Stimulated activated CD4-positive, alpha-beta T cell treated with anti-CD3 and anti-CD28 coated beads, Interleukin-15, amount 100 ng/mL, for 48 hours (primary cell): ENCODE results near the gene AGAP1.

ENCODE experiments used
- DNase-seq, 2 donors: peaks; one replicate each; pipeline ENCODE4 v3.0.0-alpha.2; 2020; ENCODE audit warnings: low read depth in 2 of 2

The AGAP1 gene

GRCh38 chr2:235609321-235609720, 115.5 kb downstream of the AGAP1 start:
- no peak for DNase-seq

- DNase-seq, result no peak
Measured at GRCh38 chr2:235609746-235610145, 115.9 kb downstream of the AGAP1 start.

GRCh38 chr2:235610696-235611257, 116.9 kb downstream of the AGAP1 start:
- DNase-seq, result no peak

- no peak for DNase-seq
Measured at GRCh38 chr2:235611349-235611748, 117.5 kb downstream of the AGAP1 start.

- no peak for DNase-seq
Measured at GRCh38 chr2:235611756-235612155, 117.9 kb downstream of the AGAP1 start.

GRCh38 chr2:235612181-235612950, 118.5 kb downstream of the AGAP1 start:
- DNase-seq, result no peak

- DNase-seq, result no peak
Measured at GRCh38 chr2:235613649-235614048, 119.8 kb downstream of the AGAP1 start.

GRCh38 chr2:235614176-235614860, 120.5 kb downstream of the AGAP1 start:
- DNase-seq, result no peak

GRCh38 chr2:235614900-235615712, 121.3 kb downstream of the AGAP1 start:
- DNase-seq, result no peak

- DNase-seq, result no peak
Measured at GRCh38 chr2:235616885-235617284, 123.0 kb downstream of the AGAP1 start.

GRCh38 chr2:235618039-235618438, 124.2 kb downstream of the AGAP1 start:
- no peak for DNase-seq

GRCh38 chr2:235619544-235619943, 125.7 kb downstream of the AGAP1 start:
- DNase-seq, result no peak

- no peak for DNase-seq
Measured at GRCh38 chr2:235621736-235622135, 127.9 kb downstream of the AGAP1 start.

- no peak for DNase-seq
Measured at GRCh38 chr2:235623111-235623510, 129.3 kb downstream of the AGAP1 start.

GRCh38 chr2:235623752-235624151, 129.9 kb downstream of the AGAP1 start:
- no peak for DNase-seq

- no peak for DNase-seq
Measured at GRCh38 chr2:235626658-235627057, 132.8 kb downstream of the AGAP1 start.

- DNase-seq, result no peak
Measured at GRCh38 chr2:235627682-235628081, 133.8 kb downstream of the AGAP1 start.

GRCh38 chr2:235630718-235631296, 137.0 kb downstream of the AGAP1 start:
- DNase-seq, result no peak

GRCh38 chr2:235634435-235635158, 140.8 kb downstream of the AGAP1 start:
- DNase-seq, result no peak

- no peak for DNase-seq
Measured at GRCh38 chr2:235636546-235636945, 142.7 kb downstream of the AGAP1 start.

- no peak for DNase-seq
Measured at GRCh38 chr2:235637896-235638295, 144.1 kb downstream of the AGAP1 start.
